HepG2 (cell line): Measurements from ENCODE around the gene BABAM2. TPM values are rescaled to one million over a fixed set of nuclear protein-coding genes. Genes with fewer than 3 reads are reported as not detected.

Source experiments
- ATAC-seq: fragments of 200-7000 bp; cut with Tn5 transposase; 3 replicates; pipeline ENCODE4 v1.9.1; 2020; ENCODE audit warnings: mild to moderate bottlenecking, moderate library complexity
- BruUV-seq: library from RNA; stranded (reverse); fragments of 400-500 nt; replicated peaks from 2 replicates; lab custom pipeline; 2021; lab: Mats Ljungman, UMichigan
- CTCF ChIA-PET: fragments of 300-600 bp; formaldehyde crosslinking; extraction: SDS; loops from one replicate; lab custom pipeline; 2021; ENCODE audit warnings: low total read pairs, inconsistent platforms, low intra/inter-chr PET ratio; lab: Yijun Ruan, JAX
- POLR2A ChIA-PET: fragments of 350-600 bp; sonication (Branson Sonifier 250); formaldehyde crosslinking; loops from one replicate; lab custom pipeline; 2020; ENCODE audit warnings: antibody characterized with exemption, inconsistent platforms; lab: Yijun Ruan, JAX
- DNase-seq: peaks from one replicate; pipeline ENCODE4 v3.0.0-alpha.2; 2015; ENCODE audit warnings: low spot score
- FAIRE-seq: peaks from 3 replicates; lab custom pipeline; 2011; peaks lifted over from hg19 to GRCh38; lab: Jason Lieb, UNC
- H2AFZ ChIP-seq: one replicate; pipeline ENCODE4 v1.6.1; 2011; ENCODE audit warnings: low read length, inconsistent platforms
- H3K27ac ChIP-seq: fragments of 300-600 bp; 3 replicates; pipeline ENCODE4 v1.8.0; 2011; ENCODE audit warnings: mixed run types, mild to moderate bottlenecking, mixed read lengths, low read length, inconsistent platforms; ENCODE audit not compliant: insufficient read depth; ENCODE audit errors: extremely low read length
- H3K27me3 ChIP-seq, 2 experiments: fragments of 200-600 bp in 1 of 2; 2 replicates in 1 of 2; 3 replicates in 1 of 2; pipeline versions ENCODE4 v1.6.0 to v1.8.0; 2011; ENCODE audit warnings: low read length in 2 of 2, mild to moderate bottlenecking in 2 of 2, moderate library complexity in 2 of 2, inconsistent platforms in 1 of 2; ENCODE audit not compliant: insufficient read depth in 2 of 2, control insufficient read depth in 1 of 2
- H3K36me3 ChIP-seq, 2 experiments: fragments of 200-600 bp in 1 of 2; replicated peaks in 1 of 2; 2 replicates in 1 of 2; 3 replicates in 1 of 2; pipeline versions ENCODE4 v1.5.1 to v1.8.0; 2011; ENCODE audit warnings: low read length in 2 of 2, inconsistent platforms in 1 of 2; ENCODE audit not compliant: insufficient read depth in 2 of 2, control insufficient read depth in 1 of 2
- H3K4me1 ChIP-seq: 2 replicates; pipeline ENCODE4 v1.5.1; 2012; ENCODE audit warnings: low read length, inconsistent platforms; ENCODE audit not compliant: insufficient read depth
- H3K4me2 ChIP-seq: 2 replicates; pipeline ENCODE4 v1.6.0; 2011; ENCODE audit warnings: low read depth, low read length, inconsistent platforms
- H3K4me3 ChIP-seq, 3 experiments: fragments of 200-600 bp in 1 of 3; sonication (generic), shearing (Covaris generic) in 1 of 3; replicated peaks in 1 of 3; 2 replicates each; pipeline ENCODE4 v1.5.1; 2011 to 2016; ENCODE audit warnings: low read length in 3 of 3, inconsistent platforms in 2 of 3, low read depth in 2 of 3, mild to moderate bottlenecking in 2 of 3, control low read depth in 1 of 3, mixed read lengths in 1 of 3; ENCODE audit not compliant: insufficient read depth in 1 of 3
- H3K79me2 ChIP-seq: one replicate; pipeline ENCODE4 v1.6.1; 2011; ENCODE audit warnings: low read length, inconsistent platforms; ENCODE audit not compliant: insufficient read depth
- H3K9ac ChIP-seq: 2 replicates; pipeline ENCODE4 v1.6.0; 2011; ENCODE audit warnings: mild to moderate bottlenecking, low read depth, low read length, inconsistent platforms; ENCODE audit not compliant: insufficient read depth
- H3K9me3 ChIP-seq: 2 replicates; pipeline ENCODE4 v1.5.1; 2012; ENCODE audit warnings: mild to moderate bottlenecking, low read length
- H4K20me1 ChIP-seq: 2 replicates; pipeline ENCODE4 v1.6.0; 2011; ENCODE audit warnings: inconsistent platforms, mild to moderate bottlenecking, low read length, moderate library complexity; ENCODE audit not compliant: insufficient read depth
- CEBPG ChIP-seq: IDR thresholded peaks from 2 replicates; pipeline ENCODE4 v1.6.1; 2016
- CHD4 ChIP-seq: fragments of 200-600 bp; sonication (generic); IDR thresholded peaks from 2 replicates; pipeline ENCODE4 v1.7.0; 2017; ENCODE audit warnings: mild to moderate bottlenecking, low read length, borderline replicate concordance
- HIVEP1 ChIP-seq: sonication (generic); formaldehyde crosslinking; IDR thresholded peaks from 2 replicates; pipeline ENCODE4 v1.4.0; 2020; ENCODE audit warnings: mild to moderate bottlenecking, missing genetic modification reagents
- HOXA3 ChIP-seq: sonication (generic); formaldehyde crosslinking; IDR thresholded peaks from 2 replicates; pipeline ENCODE4 v1.5.0; 2020; ENCODE audit warnings: missing genetic modification reagents
- JUN ChIP-seq: sonication (generic); formaldehyde crosslinking; IDR thresholded peaks from 2 replicates; pipeline ENCODE4 v1.4.0; 2020; ENCODE audit warnings: mild to moderate bottlenecking, missing genetic modification reagents
- LBX2 ChIP-seq: sonication (generic); formaldehyde crosslinking; IDR thresholded peaks from 2 replicates; pipeline ENCODE4 v1.5.0; 2020; ENCODE audit warnings: missing genetic modification reagents, mild to moderate bottlenecking, borderline replicate concordance
- RBFOX2 ChIP-seq: fragments of 200-400 bp; formaldehyde crosslinking; IDR thresholded peaks from 2 replicates; pipeline ENCODE4 v1.6.1; 2017; ENCODE audit warnings: low read depth, mild to moderate bottlenecking, low read length
- RFXANK ChIP-seq: IDR thresholded peaks from 2 replicates; pipeline ENCODE4 v1.6.1; 2016
- SP1 ChIP-seq, 2 experiments: fragments of 450-650 bp in 1 of 2; sonication (generic) in 1 of 2; formaldehyde crosslinking in 1 of 2; IDR thresholded peaks; 2 replicates each; pipeline versions ENCODE4 v1.4.0 to v1.6.1; 2016 to 2020; ENCODE audit warnings: missing genetic modification reagents in 1 of 2
- SRSF1 ChIP-seq: fragments of 200-400 bp; formaldehyde crosslinking; optimal IDR thresholded peaks from 2 replicates; pipeline ENCODE3; 2017; ENCODE audit warnings: mild to moderate bottlenecking, low read depth, low read length, moderate library complexity
- ZBTB20 ChIP-seq: sonication (generic); formaldehyde crosslinking; IDR thresholded peaks from 2 replicates; pipeline ENCODE4 v1.8.1; 2023; ENCODE audit warnings: missing genetic modification reagents, low read depth, mild to moderate bottlenecking, borderline replicate concordance
- ZFY ChIP-seq: sonication (generic); formaldehyde crosslinking; IDR thresholded peaks from 2 replicates; pipeline ENCODE4 v1.4.0; 2020; ENCODE audit warnings: missing genetic modification reagents
- ZKSCAN8 ChIP-seq: IDR thresholded peaks from 2 replicates; pipeline ENCODE4 v1.6.1; 2016; ENCODE audit warnings: borderline replicate concordance, missing genetic modification reagents, missing compliant biosample characterization
- ZNF44 ChIP-seq: sonication (generic); formaldehyde crosslinking; IDR thresholded peaks from 2 replicates; pipeline ENCODE4 v1.5.1; 2020; ENCODE audit warnings: mild to moderate bottlenecking, missing genetic modification reagents
- ZNF562 ChIP-seq: sonication (generic); formaldehyde crosslinking; IDR thresholded peaks from 2 replicates; pipeline ENCODE4 v1.8.0; 2022; ENCODE audit warnings: missing genetic modification reagents, borderline replicate concordance
- ZNF652 ChIP-seq: IDR thresholded peaks from 2 replicates; pipeline ENCODE4 v1.6.1; 2016; ENCODE audit warnings: low read depth, borderline replicate concordance
- ZNF773 ChIP-seq: sonication (generic); formaldehyde crosslinking; IDR thresholded peaks from 2 replicates; pipeline ENCODE4 v1.4.0; 2020; ENCODE audit warnings: missing genetic modification reagents, borderline replicate concordance
- WGBS: methylation state at CpG from one replicate; pipeline ENCODE4 v1.1.6; 2017; ENCODE audit warnings: low lambda C conversion rate; 5-methylcytosine and 5-hydroxymethylcytosine counted together
- in situ Hi-C: cut with HindIII; loops from 2 replicates; pipeline ENCODE4 v1.10.0; 2017; ENCODE audit warnings: low pct_unique_long_range_greater_than_20kb; ENCODE audit not compliant: extremely low pct_ligation_motif_present
- intact Hi-C: fragments of 100-400 bp; cut with micrococcal nuclease; formaldehyde crosslinking; loops from one replicate; pipeline ENCODE4 v1.10.0; 2022; ENCODE audit not compliant: unreplicated experiment
- polyA plus RNA-seq, 8 experiments: library from polyadenylated mRNA; depleted of rRNA in 3 of 8; stranded (reverse) in 7 of 8; unstranded in 1 of 8; fragments of >200 nt; fragmentation: Illumina TruSeq in 4 of 8; extraction: Trizol in 4 of 8; gene quantifications; 2 replicates each; pipeline versions ENCODE4 v1.2.1 to v1.2.3, GENCODE V29; 2011 to 2016; ENCODE audit warnings: low read depth in 4 of 8, missing spikeins in 1 of 8, mixed read lengths in 1 of 8; ENCODE audit not compliant: insufficient read depth in 1 of 8
- total RNA-seq, 5 experiments: library from RNA; depleted of rRNA; stranded (reverse); fragments of >200 nt; fragmentation: Illumina TruSeq; extraction: Trizol; gene quantifications; 2 replicates each; pipeline ENCODE4 v1.2.3, GENCODE V29; 2016; ENCODE audit warnings: low read depth in 1 of 5
- TF ChIP-seq, protein P1 (sequence below): sonication (generic); formaldehyde crosslinking; IDR thresholded peaks from 2 replicates; pipeline ENCODE4 v1.4.0; 2020; ENCODE audit warnings: mild to moderate bottlenecking, low read depth, missing genetic modification reagents
- TF ChIP-seq, protein P2 (sequence below): sonication (generic); formaldehyde crosslinking; IDR thresholded peaks from 2 replicates; pipeline ENCODE4 v1.8.0; 2023; ENCODE audit warnings: mild to moderate bottlenecking, missing genetic modification reagents

Gene BABAM2
- total and polyA plus RNA-seq, 2 of the 13 experiments (the other 11 are each of a cell fraction or from before 2014, with no cell fraction given), result 24.9 to 28.0 TPM

GRCh38 chr2:27912512-27912911, 22.0 kb downstream of the BABAM2 start:
- Histone ChIP-seq H3K4me1 (peaks cover 36% of the 10 kb centered on the region), H3K9ac (no peak overlapping the region), H3K27ac (no peak overlapping the region), H3K36me3 (no peaks in the 10 kb centered on the region; a peak in 2 of 5 replicates), H3K79me2 (peaks cover 3% of the 10 kb centered on the region), H3K4me2 (no peak overlapping the region), H3K9me3 (no peaks in the 10 kb centered on the region), H2AFZ (no peak overlapping the region), H4K20me1 (no peaks in the 10 kb centered on the region), H3K27me3 (no peaks in the 10 kb centered on the region), H3K4me3 (no peak overlapping the region)
- no peak for DNase-seq
- WGBS, result 99% methylated on average over 2 of the region's 2 CpGs
- in situ Hi-C loops, result no loop called here
- CTCF ChIA-PET, result no interaction called here
- BruUV-seq, result no TSS peak
- ATAC-seq, result no peak
- FAIRE-seq, result no peak
- TF ChIP-seq CHD4 (no peak), ZNF773 (CRISPR knock-in tag) (no peak), RBFOX2 (no peak), CEBPG (CRISPR knock-in tag) (no peak), LBX2 (CRISPR knock-in tag) (no peak), ZNF562 (CRISPR knock-in tag) (no peak), ZFY (CRISPR knock-in tag) (no peak), ZBTB20 (CRISPR knock-in tag) (no peak), ZNF652 (no peak), HIVEP1 (no peak), HOXA3 (CRISPR knock-in tag) (no peak), ZNF44 (CRISPR knock-in tag) (no peak), SRSF1 (no peak), RFXANK (CRISPR knock-in tag) (no peak), JUN (CRISPR knock-in tag) (no peak), ZKSCAN8 (CRISPR knock-in tag) (no peak), SP1 (IDR thresholded peaks at IDR 0.05) (no peak), SP1 (CRISPR knock-in tag; IDR thresholded peaks at IDR 0.05) (no peak)
- TF ChIP-seq, protein P1, sequence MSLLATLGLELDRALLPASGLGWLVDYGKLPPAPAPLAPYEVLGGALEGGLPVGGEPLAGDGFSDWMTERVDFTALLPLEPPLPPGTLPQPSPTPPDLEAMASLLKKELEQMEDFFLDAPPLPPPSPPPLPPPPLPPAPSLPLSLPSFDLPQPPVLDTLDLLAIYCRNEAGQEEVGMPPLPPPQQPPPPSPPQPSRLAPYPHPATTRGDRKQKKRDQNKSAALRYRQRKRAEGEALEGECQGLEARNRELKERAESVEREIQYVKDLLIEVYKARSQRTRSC, result no peak
- TF ChIP-seq, protein P2, sequence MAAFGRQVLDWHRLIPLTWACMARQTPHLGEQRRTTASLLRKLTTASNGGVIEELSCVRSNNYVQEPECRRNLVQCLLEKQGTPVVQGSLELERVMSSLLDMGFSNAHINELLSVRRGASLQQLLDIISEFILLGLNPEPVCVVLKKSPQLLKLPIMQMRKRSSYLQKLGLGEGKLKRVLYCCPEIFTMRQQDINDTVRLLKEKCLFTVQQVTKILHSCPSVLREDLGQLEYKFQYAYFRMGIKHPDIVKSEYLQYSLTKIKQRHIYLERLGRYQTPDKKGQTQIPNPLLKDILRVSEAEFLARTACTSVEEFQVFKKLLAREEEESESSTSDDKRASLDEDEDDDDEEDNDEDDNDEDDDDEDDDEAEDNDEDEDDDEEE, result no peak
- POLR2A ChIA-PET, result no interaction called here
- intact Hi-C loops, result no loop called here
